K562 (cell line): ENCODE data around the gene TMPRSS5. TPM values are rescaled to one million over a fixed set of nuclear protein-coding genes. Genes with fewer than 3 reads are reported as not detected.

Experiments
- CEBPZ ChIP-seq: fragments of 150-350 bp; IDR thresholded peaks from 2 replicates; pipeline ENCODE4 v1.6.1; 2014; ENCODE audit warnings: low read depth, mild to moderate bottlenecking, low read length, borderline replicate concordance
- RUNX1 ChIP-seq: sonication (generic); IDR thresholded peaks from 2 replicates; pipeline ENCODE4 v1.6.1; 2016; ENCODE audit warnings: antibody characterized with exemption, low read depth
- SAFB ChIP-seq: fragments of 200-400 bp; formaldehyde crosslinking; IDR thresholded peaks from 2 replicates; pipeline ENCODE4 v1.6.1; 2017; ENCODE audit warnings: low read depth, low read length, borderline replicate concordance
- SRSF9 ChIP-seq: fragments of 200-400 bp; formaldehyde crosslinking; IDR thresholded peaks from 2 replicates; pipeline ENCODE4 v1.6.1; 2017; ENCODE audit warnings: low read depth, low read length, borderline replicate concordance
- VEZF1 ChIP-seq: fragments of 200-800 bp; sonication (Bioruptor generic); IDR thresholded peaks from 2 replicates; pipeline ENCODE4 v1.6.1; 2017; ENCODE audit warnings: missing genetic modification characterization, missing compliant biosample characterization
- ZBTB7A ChIP-seq: IDR thresholded peaks from 2 replicates; pipeline ENCODE4 v1.6.1; 2011; ENCODE audit warnings: low read depth, mild to moderate bottlenecking, low read length, moderate library complexity, borderline replicate concordance; ENCODE audit not compliant: control insufficient read depth
- polyA plus RNA-seq, 8 experiments: library from polyadenylated mRNA; depleted of rRNA in 4 of 8; stranded (reverse) in 5 of 8; unstranded in 3 of 8; fragments of >200 nt; fragmentation: Nextera tagmentation in 2 of 8; fragmentation: Illumina TruSeq in 1 of 8; extraction: Ambion mirVana in 2 of 8; extraction: Trizol in 1 of 8; gene quantifications; 2 replicates each; pipeline versions ENCODE4 v1.2.1 to v1.2.3, GENCODE V29; 2011 to 2014; ENCODE audit warnings: inconsistent platforms in 1 of 8, missing spikeins in 1 of 8
- total RNA-seq, 7 experiments: library from RNA; depleted of rRNA in 6 of 7; stranded (reverse); fragments of >200 nt in 6 of 7; fragmentation: Illumina TruSeq in 2 of 7; extraction: Trizol in 2 of 7; gene quantifications; 2 replicates each; pipeline versions ENCODE4 v1.2.1 to v1.2.3, GENCODE V29; 2011 to 2021; ENCODE audit warnings: low replicate concordance in 1 of 7
- TF ChIP-seq, protein P1 (sequence below): fragments of 200-600 bp; sonication (generic); IDR thresholded peaks from one replicate; pipeline ENCODE4 v1.6.1; 2012; ENCODE audit warnings: mild to moderate bottlenecking, low read depth, low read length, inconsistent platforms

The TMPRSS5 gene
- total and polyA plus RNA-seq, 9 of the 15 experiments (the other 6 are each of a cell fraction or from before 2014, with no cell fraction given) = 0.07 to 0.49 (median 0.17) TPM; not detected in 1

GRCh38 chr11:113664069-113664980, 41.8 kb downstream of the TMPRSS5 start (continued):
- TF ChIP-seq, protein P1, sequence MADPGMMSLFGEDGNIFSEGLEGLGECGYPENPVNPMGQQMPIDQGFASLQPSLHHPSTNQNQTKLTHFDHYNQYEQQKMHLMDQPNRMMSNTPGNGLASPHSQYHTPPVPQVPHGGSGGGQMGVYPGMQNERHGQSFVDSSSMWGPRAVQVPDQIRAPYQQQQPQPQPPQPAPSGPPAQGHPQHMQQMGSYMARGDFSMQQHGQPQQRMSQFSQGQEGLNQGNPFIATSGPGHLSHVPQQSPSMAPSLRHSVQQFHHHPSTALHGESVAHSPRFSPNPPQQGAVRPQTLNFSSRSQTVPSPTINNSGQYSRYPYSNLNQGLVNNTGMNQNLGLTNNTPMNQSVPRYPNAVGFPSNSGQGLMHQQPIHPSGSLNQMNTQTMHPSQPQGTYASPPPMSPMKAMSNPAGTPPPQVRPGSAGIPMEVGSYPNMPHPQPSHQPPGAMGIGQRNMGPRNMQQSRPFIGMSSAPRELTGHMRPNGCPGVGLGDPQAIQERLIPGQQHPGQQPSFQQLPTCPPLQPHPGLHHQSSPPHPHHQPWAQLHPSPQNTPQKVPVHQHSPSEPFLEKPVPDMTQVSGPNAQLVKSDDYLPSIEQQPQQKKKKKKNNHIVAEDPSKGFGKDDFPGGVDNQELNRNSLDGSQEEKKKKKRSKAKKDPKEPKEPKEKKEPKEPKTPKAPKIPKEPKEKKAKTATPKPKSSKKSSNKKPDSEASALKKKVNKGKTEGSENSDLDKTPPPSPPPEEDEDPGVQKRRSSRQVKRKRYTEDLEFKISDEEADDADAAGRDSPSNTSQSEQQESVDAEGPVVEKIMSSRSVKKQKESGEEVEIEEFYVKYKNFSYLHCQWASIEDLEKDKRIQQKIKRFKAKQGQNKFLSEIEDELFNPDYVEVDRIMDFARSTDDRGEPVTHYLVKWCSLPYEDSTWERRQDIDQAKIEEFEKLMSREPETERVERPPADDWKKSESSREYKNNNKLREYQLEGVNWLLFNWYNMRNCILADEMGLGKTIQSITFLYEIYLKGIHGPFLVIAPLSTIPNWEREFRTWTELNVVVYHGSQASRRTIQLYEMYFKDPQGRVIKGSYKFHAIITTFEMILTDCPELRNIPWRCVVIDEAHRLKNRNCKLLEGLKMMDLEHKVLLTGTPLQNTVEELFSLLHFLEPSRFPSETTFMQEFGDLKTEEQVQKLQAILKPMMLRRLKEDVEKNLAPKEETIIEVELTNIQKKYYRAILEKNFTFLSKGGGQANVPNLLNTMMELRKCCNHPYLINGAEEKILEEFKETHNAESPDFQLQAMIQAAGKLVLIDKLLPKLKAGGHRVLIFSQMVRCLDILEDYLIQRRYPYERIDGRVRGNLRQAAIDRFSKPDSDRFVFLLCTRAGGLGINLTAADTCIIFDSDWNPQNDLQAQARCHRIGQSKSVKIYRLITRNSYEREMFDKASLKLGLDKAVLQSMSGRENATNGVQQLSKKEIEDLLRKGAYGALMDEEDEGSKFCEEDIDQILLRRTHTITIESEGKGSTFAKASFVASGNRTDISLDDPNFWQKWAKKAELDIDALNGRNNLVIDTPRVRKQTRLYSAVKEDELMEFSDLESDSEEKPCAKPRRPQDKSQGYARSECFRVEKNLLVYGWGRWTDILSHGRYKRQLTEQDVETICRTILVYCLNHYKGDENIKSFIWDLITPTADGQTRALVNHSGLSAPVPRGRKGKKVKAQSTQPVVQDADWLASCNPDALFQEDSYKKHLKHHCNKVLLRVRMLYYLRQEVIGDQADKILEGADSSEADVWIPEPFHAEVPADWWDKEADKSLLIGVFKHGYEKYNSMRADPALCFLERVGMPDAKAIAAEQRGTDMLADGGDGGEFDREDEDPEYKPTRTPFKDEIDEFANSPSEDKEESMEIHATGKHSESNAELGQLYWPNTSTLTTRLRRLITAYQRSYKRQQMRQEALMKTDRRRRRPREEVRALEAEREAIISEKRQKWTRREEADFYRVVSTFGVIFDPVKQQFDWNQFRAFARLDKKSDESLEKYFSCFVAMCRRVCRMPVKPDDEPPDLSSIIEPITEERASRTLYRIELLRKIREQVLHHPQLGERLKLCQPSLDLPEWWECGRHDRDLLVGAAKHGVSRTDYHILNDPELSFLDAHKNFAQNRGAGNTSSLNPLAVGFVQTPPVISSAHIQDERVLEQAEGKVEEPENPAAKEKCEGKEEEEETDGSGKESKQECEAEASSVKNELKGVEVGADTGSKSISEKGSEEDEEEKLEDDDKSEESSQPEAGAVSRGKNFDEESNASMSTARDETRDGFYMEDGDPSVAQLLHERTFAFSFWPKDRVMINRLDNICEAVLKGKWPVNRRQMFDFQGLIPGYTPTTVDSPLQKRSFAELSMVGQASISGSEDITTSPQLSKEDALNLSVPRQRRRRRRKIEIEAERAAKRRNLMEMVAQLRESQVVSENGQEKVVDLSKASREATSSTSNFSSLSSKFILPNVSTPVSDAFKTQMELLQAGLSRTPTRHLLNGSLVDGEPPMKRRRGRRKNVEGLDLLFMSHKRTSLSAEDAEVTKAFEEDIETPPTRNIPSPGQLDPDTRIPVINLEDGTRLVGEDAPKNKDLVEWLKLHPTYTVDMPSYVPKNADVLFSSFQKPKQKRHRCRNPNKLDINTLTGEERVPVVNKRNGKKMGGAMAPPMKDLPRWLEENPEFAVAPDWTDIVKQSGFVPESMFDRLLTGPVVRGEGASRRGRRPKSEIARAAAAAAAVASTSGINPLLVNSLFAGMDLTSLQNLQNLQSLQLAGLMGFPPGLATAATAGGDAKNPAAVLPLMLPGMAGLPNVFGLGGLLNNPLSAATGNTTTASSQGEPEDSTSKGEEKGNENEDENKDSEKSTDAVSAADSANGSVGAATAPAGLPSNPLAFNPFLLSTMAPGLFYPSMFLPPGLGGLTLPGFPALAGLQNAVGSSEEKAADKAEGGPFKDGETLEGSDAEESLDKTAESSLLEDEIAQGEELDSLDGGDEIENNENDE = no peak
- no peak for TF ChIP-seq CEBPZ
- TF ChIP-seq RUNX1 = no peak
- no peak for TF ChIP-seq ZBTB7A
- no peak for TF ChIP-seq SAFB
- TF ChIP-seq VEZF1 (CRISPR knock-in tag) = 0 out of 2 replicates have a peak, but pooled peaks have one; percentile 18
- TF ChIP-seq SRSF9 = no peak
